Parathyroid adenoma (tissue), 2 donors: ENCODE results near the gene CLASRP.
A peak's percentile ranks its signal among the peaks of the same experiment; 100 is the strongest.
"Not testable (repeated sequence)": the region's sequence is repeated elsewhere in the genome, so short reads cannot be mapped to it uniquely, and the experiment has no call there.

Experiments
- H2AFZ ChIP-seq: fragments of 300-600 bp; sonication (generic); one replicate; pipeline ENCODE4 v1.7.0; 2017; ENCODE audit warnings: antibody characterized with exemption, mild to moderate bottlenecking
- H3K27ac ChIP-seq: fragments of 300-600 bp; sonication (generic); one replicate; pipeline ENCODE4 v1.7.0; 2017
- H3K27me3 ChIP-seq: fragments of 300-600 bp; sonication (generic); one replicate; pipeline ENCODE4 v1.7.0; 2017; ENCODE audit warnings: low read length; ENCODE audit not compliant: control insufficient read depth, insufficient read depth
- H3K36me3 ChIP-seq: fragments of 300-600 bp; sonication (generic); one replicate; pipeline ENCODE4 v1.7.0; 2017; ENCODE audit warnings: low read length; ENCODE audit not compliant: control insufficient read depth, insufficient read depth
- H3K4me1 ChIP-seq: fragments of 300-600 bp; sonication (generic); one replicate; pipeline ENCODE4 v1.7.0; 2017; ENCODE audit warnings: control low read depth
- H3K4me2 ChIP-seq: fragments of 300-600 bp; sonication (generic); one replicate; pipeline ENCODE4 v1.7.0; 2017; ENCODE audit warnings: low read length
- H3K4me3 ChIP-seq: fragments of 300-600 bp; sonication (generic); one replicate; pipeline ENCODE4 v1.7.0; 2017; ENCODE audit warnings: low read depth, low read length
- H3K79me2 ChIP-seq: fragments of 300-600 bp; sonication (generic); one replicate; pipeline ENCODE4 v1.7.0; 2017; ENCODE audit warnings: control low read depth
- H3K9ac ChIP-seq: fragments of 300-600 bp; sonication (generic); one replicate; pipeline ENCODE4 v1.7.0; 2017; ENCODE audit warnings: mild to moderate bottlenecking
- H3K9me3 ChIP-seq: fragments of 300-600 bp; sonication (generic); one replicate; pipeline ENCODE4 v1.7.0; 2017; ENCODE audit warnings: low read length; ENCODE audit not compliant: control insufficient read depth
- CTCF ChIP-seq: fragments of 300-600 bp; sonication (generic); IDR thresholded peaks from one replicate; pipeline ENCODE4 v1.7.0; 2017; ENCODE audit warnings: antibody characterized with exemption, mild to moderate bottlenecking
- donor health status: primary hyperparathyroidism.

CLASRP gene

GRCh38 chr19:44993526-44993925 lies 45.3 kb upstream of the CLASRP start:
- Histone ChIP-seq H3K36me3 (no peaks in the 10 kb centered on the region), H3K27me3 (no peaks in the 10 kb centered on the region), H3K4me1 (no peaks in the 10 kb centered on the region), H2AFZ (no peak overlapping the region), H3K9me3 (no peaks in the 10 kb centered on the region), H3K9ac (no peak overlapping the region), H3K4me2 (no peak overlapping the region), H3K4me3 (no peak overlapping the region), H3K27ac (no peak overlapping the region), H3K79me2 (no peaks in the 10 kb centered on the region)
- no peak for TF ChIP-seq CTCF

DNA sequence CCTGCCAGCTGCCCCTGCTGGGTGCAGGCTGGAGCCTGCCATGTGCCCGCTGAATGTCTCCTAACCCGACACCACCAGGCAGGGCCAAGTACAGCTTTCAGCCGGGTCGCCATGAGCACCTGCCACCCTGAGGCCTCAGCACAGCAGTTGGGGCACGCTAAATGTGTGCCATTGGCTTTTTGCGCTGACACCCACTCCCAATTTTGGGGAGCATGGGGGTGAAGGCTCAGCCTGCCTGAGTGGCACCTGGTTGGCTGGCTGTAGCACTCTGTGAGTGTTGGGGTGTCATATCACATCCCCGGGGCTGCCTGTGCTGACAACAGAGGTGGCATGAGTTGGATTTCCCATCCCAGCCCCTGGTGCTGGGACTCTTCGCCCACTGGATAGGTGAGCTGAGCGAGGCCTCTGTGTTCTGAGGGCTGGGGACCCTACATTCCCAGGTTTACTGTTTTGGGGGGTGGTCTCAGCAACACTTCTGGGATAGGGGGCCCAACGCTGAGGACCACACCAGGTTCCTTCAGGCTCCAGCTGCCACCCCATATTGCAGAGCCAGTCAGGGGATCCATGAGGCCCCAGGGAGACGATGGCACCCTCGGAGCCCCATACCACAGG lies 44.8 kb upstream of the CLASRP start:
- Histone ChIP-seq H3K79me2 (no peaks in the 10 kb centered on the region), H3K27me3 (no peaks in the 10 kb centered on the region), H2AFZ (no peak overlapping the region), H3K4me1 (no peaks in the 10 kb centered on the region), H3K9ac (no peak overlapping the region), H3K4me2 (no peak overlapping the region), H3K4me3 (no peak overlapping the region), H3K27ac (no peak overlapping the region), H3K36me3 (no peaks in the 10 kb centered on the region), H3K9me3 (no peaks in the 10 kb centered on the region)
- TF ChIP-seq CTCF: no peak

- no peaks in the 10 kb centered on the region for H3K36me3 ChIP-seq
- no peak overlapping the region for H3K4me3 ChIP-seq
- H3K79me2 ChIP-seq: no peaks in the 10 kb centered on the region
- no peaks in the 10 kb centered on the region for H3K4me1 ChIP-seq
- H3K9ac ChIP-seq: no peak overlapping the region
- no peak for TF ChIP-seq CTCF
- no peak overlapping the region for H2AFZ ChIP-seq
- no peak overlapping the region for H3K27ac ChIP-seq
- no peaks in the 10 kb centered on the region for H3K9me3 ChIP-seq
- H3K27me3 ChIP-seq: no peaks in the 10 kb centered on the region
- no peak overlapping the region for H3K4me2 ChIP-seq
Measured at GRCh38 chr19:44998025-44998424, 40.8 kb upstream of the CLASRP start.

DNA sequence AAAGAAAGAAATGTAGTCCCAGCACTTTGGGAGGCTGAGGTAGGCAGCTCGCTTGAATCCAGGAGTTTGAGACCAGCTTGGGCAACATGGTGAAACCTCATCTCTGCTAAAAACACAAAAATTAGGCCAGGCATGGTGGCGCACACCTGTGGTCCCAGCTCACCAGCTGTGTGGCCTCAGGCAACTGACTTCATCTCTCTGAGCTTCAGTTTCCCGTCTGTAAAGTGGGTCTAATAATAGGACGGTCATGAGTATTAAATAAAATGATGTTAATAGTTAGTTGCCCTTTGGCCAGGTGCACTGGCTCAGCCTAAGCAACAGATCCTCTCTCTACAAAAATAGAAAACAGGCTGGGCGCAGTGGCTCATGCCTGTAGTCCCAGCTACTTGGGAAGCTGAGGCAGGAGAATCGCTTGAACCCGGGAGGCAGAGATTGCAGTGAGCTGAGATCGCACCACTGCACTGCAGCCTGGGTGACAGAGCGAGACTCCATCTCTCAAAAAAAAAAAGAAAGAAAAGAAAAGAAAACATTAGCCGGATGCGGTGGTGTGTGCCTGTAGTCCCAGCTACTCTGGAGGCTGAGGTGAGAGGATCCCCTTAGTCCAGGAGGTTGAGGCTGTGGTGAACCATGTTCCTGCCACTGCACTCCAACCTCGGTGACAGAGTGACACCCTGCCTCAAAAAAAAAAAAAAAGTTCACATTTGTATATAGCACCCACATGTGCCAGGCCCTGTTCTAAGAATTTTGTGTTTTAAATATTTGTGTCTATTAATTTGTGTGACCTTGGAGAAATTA lies 39.5 kb upstream of the CLASRP start:
- not testable (repeated sequence) for H3K27ac ChIP-seq, H3K9me3 ChIP-seq, H3K4me1 ChIP-seq, H3K4me2 ChIP-seq, H3K36me3 ChIP-seq, H3K79me2 ChIP-seq, H2AFZ ChIP-seq, H3K4me3 ChIP-seq, H3K27me3 ChIP-seq, H3K9ac ChIP-seq

DNA sequence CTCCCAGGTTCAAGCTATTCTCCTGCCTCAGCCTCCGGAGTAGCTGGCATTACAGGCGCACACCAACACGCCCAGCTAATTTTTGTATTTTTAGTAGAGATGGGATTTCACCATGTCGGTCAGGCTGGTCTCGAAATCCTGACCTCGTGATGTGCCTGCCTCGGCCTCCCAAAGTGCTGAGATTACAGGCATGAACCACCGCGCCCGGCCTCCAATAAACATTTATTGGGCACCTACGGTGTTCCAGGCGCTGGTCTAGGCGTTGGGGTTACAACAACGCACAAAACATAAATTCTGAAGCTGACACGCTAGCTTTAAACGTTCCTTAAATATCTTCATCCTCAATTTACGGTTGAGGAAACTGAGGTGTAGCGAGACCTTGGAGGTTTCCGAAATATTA lies 38.2 kb upstream of the CLASRP start:
- not testable (repeated sequence) for H3K9me3 ChIP-seq, H3K27me3 ChIP-seq, H3K9ac ChIP-seq, H3K4me1 ChIP-seq, H3K36me3 ChIP-seq, H3K79me2 ChIP-seq
- Histone ChIP-seq H2AFZ (peak overlapping the region; percentile 7), H3K27ac (peak overlapping the region; percentile 55), H3K4me2 (peak overlapping the region; percentile 66), H3K4me3 (peak overlapping the region; percentile 22)
